Right kidney (tissue), 1 donor: ENCODE results near the gene PLEKHA5.
"Not testable (repeated sequence)": the region's sequence is repeated elsewhere in the genome, so short reads cannot be mapped to it uniquely, and the experiment has no call there.

ENCODE experiments used
- DNase-seq: peaks from one replicate; pipeline ENCODE4 v3.0.0-alpha.2; 2016

PLEKHA5 gene

DNA sequence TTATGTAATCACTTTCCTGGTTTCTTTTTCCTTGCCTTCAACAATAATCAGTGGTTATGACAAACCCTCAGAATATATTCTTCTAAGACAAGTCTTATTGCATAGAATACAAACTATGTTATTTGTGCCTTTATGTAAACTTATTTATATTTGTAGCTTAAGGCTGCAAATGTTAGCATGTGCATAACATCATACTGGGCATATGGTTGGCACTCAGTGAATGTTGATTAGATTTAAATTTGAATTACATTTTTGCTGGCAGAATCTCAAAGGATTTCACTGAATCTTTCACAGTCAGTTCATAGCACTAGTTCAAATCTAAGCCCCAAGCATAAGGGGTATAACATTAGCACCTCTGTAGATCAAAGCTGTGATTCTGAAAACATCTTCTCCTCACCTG, 196.6 kb downstream of the PLEKHA5 start:
- DNase-seq, result no peak

DNA sequence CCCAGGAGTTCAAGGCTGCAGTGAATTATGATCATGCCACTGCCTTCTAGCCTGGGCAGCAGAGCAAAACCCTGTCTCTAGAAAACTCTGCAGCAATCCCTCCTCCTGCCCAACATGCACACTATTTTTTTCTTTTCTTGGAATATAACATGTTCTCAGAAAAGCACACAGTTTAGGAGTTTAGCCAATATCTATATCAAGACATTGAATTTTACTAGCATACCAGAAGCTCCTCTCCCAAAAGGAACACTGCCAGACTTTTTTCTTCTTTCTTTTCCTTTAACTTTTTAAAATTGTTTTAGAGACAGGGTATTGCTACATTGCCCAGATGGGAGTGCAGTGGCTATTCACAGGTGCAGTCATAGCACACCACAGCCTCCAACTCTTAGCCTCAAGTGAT, 202.7 kb downstream of the PLEKHA5 start:
- DNase-seq, result no peak

DNA sequence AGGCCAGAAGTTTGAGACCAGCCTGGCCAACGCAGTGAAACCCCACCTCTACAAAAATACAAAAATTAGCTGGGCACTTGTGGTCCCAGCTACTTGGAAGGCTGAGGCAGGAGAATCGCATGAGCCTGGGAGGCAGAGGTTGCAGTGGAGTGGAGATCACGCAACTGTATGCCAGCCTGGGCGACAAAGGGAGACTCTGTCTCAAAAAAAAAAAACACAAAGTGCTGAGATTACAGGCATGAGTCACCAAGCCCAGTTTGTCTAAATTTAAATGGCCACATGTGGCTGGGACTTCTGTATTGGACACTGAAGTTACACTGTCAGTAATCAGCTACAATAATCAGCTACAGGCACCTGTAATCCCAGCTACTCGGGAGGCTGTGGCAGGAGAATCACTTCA, 208.9 kb downstream of the PLEKHA5 start:
- no peak for DNase-seq

DNA sequence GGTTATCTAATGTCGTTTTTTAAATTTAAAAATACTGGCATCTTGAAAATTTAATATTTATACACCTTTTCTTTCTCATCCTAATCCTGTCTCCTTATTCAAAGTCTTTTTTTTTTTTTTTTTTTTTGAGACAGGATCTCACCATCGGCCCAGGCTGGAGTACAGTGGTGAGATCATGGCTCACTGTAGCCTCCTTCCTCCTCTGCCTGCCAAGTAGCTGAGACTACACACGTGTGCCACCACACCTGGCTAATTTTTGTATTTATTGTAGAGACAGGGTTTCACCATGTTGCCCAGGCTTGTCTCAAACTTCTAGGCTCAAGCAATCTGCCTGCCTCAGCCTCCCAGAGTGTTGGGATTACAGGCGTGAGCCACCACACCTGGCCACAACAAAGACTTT, 221.3 kb downstream of the PLEKHA5 start:
- DNase-seq, result not testable (repeated sequence)

DNA sequence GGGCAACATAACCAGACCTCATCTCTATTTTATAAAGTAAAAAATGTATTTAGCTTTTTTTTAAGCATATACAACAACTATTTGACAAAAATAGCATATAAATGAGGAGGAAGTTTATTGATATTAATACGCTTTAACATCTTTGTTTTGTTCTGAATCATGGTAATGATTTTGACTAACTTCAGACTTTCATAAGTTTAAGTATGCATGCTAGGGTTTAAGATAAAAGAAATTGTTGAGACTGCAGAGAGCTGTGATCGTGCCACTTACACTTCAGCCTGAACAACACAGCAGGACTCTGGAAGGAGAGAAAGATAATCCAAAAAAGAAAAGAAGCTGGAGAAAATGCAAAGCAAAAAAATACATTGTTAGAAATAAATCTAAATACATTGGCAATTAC, 221.8 kb downstream of the PLEKHA5 start:
- no peak for DNase-seq

DNA sequence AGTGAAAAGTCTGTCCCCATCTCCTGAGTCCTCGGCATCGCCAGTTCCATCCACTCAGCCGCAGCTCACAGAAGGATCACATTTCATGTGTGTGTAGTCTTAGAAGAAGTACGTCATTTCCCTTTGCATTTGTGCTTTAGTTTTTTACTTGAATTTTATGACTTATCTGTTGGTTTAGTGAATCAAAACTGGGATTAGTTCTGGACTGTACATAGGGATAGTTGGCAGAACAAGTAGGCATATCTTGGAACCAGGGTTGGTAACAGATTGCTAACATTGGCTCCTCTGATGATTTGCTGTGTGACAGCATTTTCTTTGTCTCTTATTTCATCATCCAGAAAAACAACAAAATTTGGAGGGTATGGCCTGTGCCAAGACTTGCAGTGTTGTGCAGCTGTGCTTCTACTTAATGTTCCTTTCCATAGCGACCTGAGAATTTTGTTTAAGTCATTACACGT, 240.2 kb downstream of the PLEKHA5 start:
- no peak for DNase-seq

DNA sequence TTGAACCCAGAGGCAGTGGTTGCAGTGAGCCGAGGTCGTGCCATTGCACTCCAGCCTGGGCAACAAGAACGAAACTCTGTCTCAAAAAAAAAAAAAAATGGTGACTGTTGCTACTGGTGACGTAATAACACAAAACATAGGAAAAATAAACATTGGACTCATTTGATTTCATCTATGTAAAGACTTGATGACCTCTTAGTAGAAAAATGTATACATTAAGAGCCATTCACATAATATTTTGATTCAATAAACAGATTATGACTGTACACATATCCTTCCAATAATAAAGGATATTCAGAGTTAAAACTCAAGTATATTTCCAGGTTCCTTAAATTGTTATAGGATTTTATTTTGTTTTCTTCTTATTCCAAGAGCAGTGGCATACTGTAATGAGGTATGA, 244.1 kb downstream of the PLEKHA5 start:
- no peak for DNase-seq

DNA sequence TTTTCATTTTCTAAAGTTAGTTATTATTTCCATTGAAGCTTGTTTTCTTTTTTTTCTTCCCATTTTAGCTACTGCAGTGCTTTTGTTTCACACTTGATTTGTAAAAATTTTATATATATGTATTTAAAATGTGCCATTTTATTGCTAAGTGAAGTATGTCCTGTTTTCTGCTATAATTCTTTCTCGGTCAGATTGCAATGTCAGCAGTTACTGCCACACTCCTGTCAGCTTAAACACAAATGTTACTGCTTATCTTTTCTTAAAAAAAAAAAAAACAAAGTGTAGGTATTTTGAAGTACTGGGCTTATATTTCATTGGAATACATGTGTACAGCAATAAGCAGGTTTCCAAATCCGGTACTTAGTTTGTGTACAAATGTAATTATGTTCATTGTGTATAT, 246.4 kb downstream of the PLEKHA5 start:
- no peak for DNase-seq

DNA sequence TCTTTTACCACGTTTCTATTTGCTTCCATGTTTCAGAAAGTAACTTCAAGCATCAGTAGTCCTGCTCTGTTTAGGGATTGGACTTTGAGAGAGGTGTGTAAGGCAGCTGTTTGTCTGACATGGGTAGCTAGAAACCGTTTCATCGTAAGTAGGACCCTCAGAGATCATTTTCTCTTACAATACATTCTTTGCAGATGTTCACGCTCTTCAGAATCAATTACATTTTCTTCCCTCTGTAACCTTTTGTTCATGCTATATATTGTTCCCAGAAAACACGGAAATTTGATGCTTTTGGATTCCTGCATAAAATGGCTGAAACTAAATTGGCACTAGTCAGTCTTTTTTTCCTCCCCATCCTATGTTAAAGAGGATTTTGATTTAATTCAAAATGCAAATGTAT, 247.2 kb downstream of the PLEKHA5 start:
- no peak for DNase-seq

DNA sequence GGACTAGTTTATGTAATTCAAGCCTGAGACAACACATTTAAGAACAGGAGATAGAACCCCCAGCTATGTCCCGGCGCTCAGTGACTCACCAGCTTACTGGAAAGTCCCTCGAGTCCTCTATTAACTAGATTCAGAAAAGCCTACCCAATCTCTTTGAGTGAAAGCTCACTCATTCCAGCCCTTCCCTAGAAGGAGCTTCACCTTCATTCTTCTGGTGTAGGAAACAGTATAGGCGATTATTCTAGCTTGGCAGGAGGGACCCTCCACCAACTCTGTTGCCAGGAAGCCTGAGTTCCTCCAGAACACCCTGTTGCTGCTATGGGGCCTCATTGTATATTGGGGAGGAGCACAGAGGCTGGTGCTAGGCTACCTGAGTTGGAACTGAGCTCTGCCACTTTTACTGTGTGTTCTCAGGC, 252.6 kb downstream of the PLEKHA5 start:
- DNase-seq, result no peak

DNA sequence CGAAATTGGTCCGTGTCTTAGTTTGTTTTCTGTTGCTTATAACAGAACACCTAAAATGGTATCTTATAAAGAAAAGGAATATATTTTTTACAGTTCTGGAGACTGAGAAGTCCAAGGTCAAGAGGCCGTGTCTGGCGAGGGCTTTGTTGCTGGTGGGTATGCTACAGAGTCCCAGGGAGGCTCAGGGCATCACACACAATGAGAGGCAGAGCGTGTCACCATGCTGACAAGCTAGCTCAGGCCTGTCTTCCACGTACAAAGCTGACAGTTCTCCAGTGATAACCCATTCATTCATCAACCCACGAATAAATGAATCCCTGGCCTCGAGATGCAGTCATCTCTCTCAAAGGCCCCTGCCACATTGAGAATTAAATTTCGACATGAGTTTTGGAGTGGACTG, 253.0 kb downstream of the PLEKHA5 start:
- no peak for DNase-seq

DNA sequence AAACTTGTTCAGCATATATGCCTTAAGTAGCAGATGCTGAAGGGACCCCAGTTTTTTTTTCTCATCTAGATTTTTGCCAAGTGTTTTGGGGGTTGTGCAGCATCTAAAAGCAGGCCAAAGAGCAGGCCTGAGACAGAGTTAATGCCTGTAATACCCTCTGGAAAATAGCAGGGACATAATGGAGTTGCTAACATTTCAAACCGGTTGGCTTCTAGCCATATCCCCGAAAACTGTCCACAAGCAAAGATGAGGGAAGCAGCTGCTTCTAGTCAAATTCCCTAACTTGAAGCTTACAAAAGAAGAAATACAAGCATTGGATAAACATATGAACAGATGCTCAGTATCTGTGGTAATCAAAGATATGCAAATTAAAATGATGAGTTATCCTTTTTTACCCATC, 257.6 kb downstream of the PLEKHA5 start:
- DNase-seq, result no peak

DNA sequence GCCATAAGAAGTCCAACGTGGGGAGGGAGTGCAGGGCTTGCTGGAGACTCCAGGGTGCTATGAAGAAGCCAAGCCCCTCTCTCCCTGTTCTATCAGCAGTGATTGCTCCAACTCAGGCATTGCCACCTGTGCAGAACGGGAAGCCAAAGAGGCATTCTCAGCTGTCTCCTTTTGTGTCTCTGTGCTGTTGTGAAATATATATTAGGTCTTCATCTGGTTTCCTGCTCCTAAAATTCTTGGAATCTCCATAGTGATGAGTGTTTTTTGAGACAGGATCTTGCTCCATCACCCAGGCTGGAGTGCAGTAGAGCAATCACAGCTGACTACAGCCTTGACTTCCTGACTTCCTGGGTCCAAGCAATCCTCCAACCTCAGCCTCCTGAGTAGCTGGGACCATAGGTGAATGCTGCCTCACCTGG, 258.6 kb downstream of the PLEKHA5 start:
- no peak for DNase-seq

DNA sequence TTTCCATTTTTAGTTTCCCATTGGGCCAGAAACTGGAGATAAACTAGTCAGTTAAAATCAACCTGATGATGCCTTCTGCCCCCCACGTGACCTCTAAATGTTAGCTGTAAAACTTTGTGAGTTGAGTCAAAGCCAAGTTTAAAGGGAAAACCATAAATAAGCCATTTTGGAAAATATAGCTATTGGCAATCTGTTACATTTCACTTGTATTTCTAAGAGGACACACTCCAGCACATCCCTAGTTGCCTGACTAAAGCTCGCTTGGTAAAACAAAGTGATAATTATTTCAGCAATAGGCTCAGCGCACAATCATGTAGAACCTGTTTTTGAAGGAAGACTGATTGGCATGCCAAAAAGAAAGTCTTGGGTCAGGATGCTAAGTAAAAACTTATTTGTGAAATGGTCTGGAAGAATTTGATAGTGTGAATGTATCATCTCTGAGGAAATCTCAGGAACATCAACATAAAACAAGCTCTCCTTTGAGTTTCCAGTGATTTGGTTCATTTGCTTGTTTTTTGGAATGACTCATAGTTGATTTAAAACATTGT, 260.6 kb downstream of the PLEKHA5 start:
- no peak for DNase-seq

DNA sequence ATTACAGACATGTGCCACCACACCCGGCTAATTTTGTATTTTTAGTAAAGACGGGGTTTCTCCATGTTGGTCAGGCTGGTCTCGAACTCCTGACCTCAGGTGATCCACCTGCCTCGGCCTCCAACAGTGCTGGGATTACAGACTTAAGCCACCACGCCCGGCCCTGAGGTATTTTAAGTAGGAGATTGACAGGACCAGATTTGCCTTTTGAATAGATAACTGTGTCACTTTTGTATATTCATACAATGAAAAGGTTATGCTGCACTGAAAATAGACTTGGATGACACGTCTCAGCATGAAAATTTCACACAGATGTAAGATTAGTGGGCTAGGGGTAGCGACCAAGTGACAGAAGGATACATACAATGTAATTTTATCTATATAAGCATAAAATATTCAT, 263.1 kb downstream of the PLEKHA5 start:
- DNase-seq, result not testable (repeated sequence)

DNA sequence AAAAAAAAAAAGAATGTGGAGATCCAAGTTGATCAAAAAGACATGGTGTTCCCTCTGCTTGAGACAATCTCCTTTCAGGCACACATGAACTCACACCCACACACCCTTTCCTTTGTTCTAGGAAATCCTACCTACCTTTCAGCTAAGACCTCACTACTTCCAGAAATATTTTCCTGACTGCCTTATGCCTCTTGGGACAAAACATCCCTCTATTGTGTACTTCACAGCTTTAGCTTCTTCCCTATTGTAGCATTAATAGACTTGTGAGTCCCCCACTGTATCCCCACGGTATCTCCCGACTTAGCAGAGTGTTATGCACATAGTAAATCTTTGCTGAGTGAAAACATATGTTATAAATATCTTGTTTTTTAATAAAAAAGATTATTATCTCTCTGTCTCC, 264.9 kb downstream of the PLEKHA5 start:
- no peak for DNase-seq

DNA sequence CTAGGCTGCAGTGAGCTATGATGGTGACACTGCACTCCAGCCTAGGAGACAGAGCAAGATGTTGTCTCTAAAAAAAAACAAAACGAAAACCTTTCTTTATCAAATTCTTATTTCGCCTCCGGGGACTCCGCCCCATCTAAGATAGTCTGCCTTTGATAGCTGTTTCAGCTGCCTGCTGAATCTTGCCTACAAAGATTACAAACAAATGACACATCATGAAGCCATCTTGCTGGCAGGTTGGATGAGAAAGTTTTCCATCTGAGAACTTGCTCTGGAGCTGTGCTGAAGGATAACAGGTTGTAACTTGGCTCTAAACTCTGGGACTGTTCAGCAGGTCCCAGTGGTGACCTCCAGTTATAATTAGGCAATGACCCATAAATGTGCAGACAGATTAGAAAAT, 268.0 kb downstream of the PLEKHA5 start:
- DNase-seq, result no peak

DNA sequence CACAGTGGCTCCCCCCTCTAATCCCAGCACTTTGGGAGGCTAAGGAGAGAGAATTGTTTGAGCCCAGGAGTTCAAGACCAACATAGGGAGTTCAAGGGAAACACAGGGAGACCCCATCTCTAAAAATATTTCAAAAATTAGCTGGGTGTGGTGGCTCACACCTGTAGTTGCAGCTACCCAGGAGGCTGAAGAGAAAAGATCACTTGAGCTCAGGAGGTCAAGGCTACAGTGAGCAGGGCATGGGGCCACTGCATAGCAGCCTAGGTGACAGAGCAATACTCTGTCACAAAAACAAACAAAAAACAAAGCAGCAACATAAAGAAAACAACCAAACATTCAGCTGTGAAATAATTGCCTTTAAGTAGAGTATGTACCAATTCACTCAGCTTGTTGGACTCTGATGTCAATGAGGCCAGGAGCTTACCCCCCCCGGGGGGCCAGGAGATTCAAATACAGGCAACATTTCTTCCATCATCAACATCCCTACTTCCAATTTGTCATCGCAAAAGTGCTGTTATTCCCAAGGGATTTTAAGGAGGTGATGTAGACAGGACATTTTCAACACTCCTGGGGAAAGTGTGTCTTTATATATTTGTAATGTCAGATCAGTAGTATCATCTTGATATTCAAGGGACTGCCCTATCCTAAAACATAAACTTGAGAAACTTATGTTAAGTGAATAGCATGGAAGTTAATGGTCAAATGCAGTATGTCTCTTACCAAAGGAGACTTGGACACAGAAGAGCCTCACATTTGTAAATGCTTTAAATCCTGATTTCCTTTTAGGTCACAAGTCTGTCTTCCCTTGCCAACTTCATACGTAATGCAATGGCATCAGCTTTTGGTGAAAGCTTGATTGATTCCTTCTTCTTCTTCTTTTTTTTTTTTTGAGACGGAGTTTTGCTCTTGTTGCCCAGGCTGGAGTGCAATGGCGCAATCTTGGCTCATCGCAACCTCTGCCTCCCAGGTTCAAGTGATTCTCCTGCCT, 269.1 kb downstream of the PLEKHA5 start:
- DNase-seq, result no peak

DNA sequence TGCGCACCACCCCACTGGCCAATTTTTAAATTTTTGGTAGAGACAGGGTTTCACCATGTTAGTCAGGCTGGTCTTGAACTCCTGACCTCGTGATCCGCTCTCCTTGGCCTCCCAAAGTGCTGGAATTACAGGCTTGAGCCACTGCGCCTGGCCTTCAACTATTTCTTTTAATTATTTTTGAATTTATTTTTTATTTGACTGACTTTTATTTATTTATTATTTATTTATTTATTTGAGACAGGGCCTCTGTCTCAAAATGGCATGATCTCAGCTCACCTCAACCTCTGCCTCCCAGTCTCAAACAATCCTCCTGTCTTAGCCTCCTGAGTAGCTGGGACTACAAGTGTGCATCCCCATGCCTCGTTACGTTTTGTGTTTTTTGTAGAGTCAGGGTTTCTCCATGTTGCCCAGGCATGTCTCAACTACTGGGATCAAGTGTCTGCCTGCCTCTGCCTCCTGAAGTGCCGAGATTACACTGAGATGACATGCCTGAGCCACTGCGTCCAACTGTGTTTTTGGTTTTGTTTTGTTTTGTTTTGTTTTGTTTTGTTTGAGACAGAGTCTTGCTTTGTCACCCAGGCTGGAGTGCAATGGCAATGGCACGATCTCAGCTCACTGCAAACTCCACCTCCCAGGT, 271.2 kb downstream of the PLEKHA5 start:
- not testable (repeated sequence) for DNase-seq

DNA sequence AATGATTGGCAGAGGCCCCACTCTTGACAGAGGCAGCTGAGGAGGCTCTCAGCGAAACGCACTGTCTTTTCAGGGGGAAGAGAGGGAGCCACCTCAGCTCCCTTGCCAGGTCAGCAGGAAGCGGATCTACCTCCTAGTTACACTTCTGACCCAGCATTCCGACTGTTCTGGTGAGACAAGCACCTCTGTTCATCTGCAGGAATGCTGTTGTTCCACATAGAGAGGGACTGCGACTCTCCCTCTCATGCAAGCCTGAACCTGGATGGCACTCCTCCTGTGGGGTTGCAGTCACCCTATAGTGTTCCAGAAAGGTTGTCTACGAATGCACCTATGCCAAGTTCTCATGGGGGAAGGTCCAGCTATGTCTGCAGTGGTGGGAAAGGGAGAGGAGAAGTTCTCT, 272.7 kb downstream of the PLEKHA5 start:
- no peak for DNase-seq

DNA sequence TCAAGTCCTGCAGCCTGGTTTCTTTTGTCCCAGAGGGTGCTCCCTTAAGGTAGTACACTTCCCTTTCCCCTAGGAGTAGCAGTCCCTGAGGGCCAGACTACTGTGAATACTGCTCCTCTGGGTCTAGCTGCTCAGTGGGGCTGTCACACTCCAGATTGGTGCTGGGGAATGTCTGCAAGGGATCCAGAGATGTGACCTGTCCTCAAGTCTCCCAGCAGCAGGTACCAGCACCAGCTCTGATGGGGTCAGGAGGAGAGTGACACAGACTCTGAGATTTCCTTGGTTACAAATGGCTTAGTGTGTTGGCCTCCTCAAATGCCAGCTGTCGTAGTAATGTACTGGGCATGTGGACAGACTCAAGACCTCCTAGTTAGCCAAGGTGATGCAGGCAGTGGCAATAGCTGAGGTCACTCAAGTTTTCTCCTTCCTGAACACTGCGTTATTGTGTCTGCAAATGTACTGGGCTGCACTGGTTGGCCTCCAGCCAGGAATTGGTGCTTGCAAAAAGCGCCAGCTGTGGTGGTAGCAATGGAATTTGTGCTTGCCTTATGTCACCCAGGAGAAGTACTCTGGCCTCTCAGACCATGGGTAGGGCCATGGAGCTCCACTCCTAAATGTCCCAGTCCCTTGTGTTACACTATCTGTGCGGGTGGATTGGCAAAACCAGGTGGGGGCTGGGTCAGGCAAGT, 273.4 kb downstream of the PLEKHA5 start:
- no peak for DNase-seq

DNA sequence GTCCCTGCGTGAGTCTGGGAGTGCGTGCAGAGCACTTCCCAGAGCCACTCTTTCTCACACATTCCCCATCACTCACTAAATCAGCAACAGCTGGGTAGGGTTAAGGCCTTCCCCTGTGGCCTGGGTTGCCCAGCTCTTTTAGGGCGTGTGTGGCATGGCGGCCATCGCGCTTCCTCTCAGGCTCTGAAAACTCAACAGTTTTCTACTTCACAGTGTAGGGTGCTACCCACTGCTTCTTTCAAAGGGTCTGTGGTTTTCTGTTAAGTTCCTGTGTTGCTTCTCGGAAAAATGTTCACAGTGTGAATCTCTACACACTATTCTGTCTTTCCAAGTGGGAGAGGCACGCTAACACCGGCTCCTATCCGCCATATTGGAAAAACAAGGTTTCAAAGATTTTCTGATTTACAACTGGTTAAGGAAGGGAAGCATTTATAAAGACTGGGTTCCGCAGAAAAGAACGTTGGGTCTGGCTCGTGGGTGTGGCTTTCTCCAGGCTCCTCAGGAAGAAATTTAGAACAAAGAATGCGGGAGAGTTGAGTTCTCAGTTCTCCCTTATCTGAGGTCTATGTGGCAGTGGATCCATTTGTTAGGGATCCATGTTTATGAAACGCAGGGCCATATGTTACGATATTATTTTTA, 274.8 kb downstream of the PLEKHA5 start:
- DNase-seq, result no peak
